ENCODE measurements around the gene SPATA22. TPM values are rescaled to one million over a fixed set of nuclear protein-coding genes. Genes with fewer than 3 reads are reported as not detected.

SPATA22 gene
- 1 to 10 TPM in 1 of 2 donors, under 1 TPM in 1; 0.69 to 1.7 TPM for total RNA-seq

GRCh38 chr17:3471599-3471998 is at the start of gene SPATA22:
TSS of gene SPATA22 (minus strand) at chr17:3471819. CDS start at chr17:3469325, 2,494 bp downstream.

GRCh38 chr17:3475812-3476610 is 4.4 kb upstream of the SPATA22 start, which contains the start of gene ASPA:
TSS of gene ASPA (plus strand) at chr17:3475997. CDS start at chr17:3476160, 163 bp downstream.

GRCh38 chr17:3433741-3434140 is 37.9 kb downstream of the SPATA22 start, which contains the start of gene OR1E2:
TSS of gene OR1E2 (minus strand) at chr17:3433841. CDS start at chr17:3433841, 0 bp downstream.

GRCh38 chr17:3411070-3411469 is 60.5 kb downstream of the SPATA22 start, which contains the start of gene OR3A3:
TSS of gene OR3A3 (plus strand) at chr17:3411370.

GRCh38 chr17:3398310-3398709 is 73.3 kb downstream of the SPATA22 start, which contains the start of gene OR1E1:
TSS of gene OR1E1 (minus strand) at chr17:3398410. CDS start at chr17:3398410, 0 bp downstream.

Other genes with a start within 250 kb of the SPATA22 start
- under 1 TPM in 1 of 2 donors, not detected in 1; 0.33 TPM for gene OR3A1, start 173.5 kb downstream of the SPATA22 start, total RNA-seq
- under 1 TPM in 1 of 2 donors, not detected in 1; 0.67 TPM for gene OR3A2, start 85.5 kb downstream of the SPATA22 start, total RNA-seq
- under 1 TPM in 1 of 2 donors, not detected in 1; under 0.01 TPM for gene OR1E1, start 73.4 kb downstream of the SPATA22 start, total RNA-seq
- not detected for gene OR3A3, start 60.4 kb downstream of the SPATA22 start, total RNA-seq
- not detected for gene OR1E2, start 38.0 kb downstream of the SPATA22 start, total RNA-seq
- gene ASPA, start 4.2 kb upstream of the SPATA22 start, total RNA-seq = 10 to 100 TPM; 26.8 to 28.6 TPM
- 1 to 10 TPM in 1 of 2 donors, under 1 TPM in 1; 0.34 to 1.3 TPM for gene TRPV3, start 86.0 kb upstream of the SPATA22 start, total RNA-seq
- 1 to 10 TPM; 2.0 to 2.1 TPM for gene TRPV1, start 137.6 kb upstream of the SPATA22 start, total RNA-seq
- gene SHPK, start 164.4 kb upstream of the SPATA22 start, total RNA-seq = 10 to 100 TPM; 12.7 to 13.3 TPM
- 10 to 100 TPM; 39.6 to 52.3 TPM for gene CTNS, start 164.9 kb upstream of the SPATA22 start, total RNA-seq
- gene TAX1BP3, start 196.8 kb upstream of the SPATA22 start, total RNA-seq = 10 to 100 TPM; 71.2 to 74.3 TPM
- gene EMC6, start 197.0 kb upstream of the SPATA22 start, total RNA-seq = 10 to 100 TPM; 19.6 to 34.0 TPM
- 1 to 10 TPM in 1 of 2 donors, under 1 TPM in 1; under 0.01 to 1.3 TPM for gene P2RX5, start 224.3 kb upstream of the SPATA22 start, total RNA-seq

All from melanocyte of skin (primary cell).